HCT116 (cell line): ENCODE measurements around the gene MMRN1.

Experiments used
- ELF1 ChIP-seq: IDR thresholded peaks from 2 replicates; pipeline ENCODE4 v1.6.1; 2012; ENCODE audit warnings: low read depth, borderline replicate concordance
- EZH2 ChIP-seq: fragments of 200-600 bp; sonication (generic); IDR thresholded peaks from 2 replicates; pipeline ENCODE4 v1.6.1; 2017; ENCODE audit warnings: antibody characterized with exemption, mixed run types
- EZH2phosphoT487 ChIP-seq: fragments of 200-600 bp; IDR thresholded peaks from 2 replicates; pipeline ENCODE4 v1.6.1; 2018; ENCODE audit warnings: antibody characterized with exemption, borderline replicate concordance
- JUND ChIP-seq: IDR thresholded peaks from 2 replicates; pipeline ENCODE4 v1.6.1; 2012
- POLR2A ChIP-seq: IDR thresholded peaks from 2 replicates; pipeline ENCODE4 v1.7.0; 2011; ENCODE audit warnings: borderline replicate concordance; ENCODE audit not compliant: insufficient read depth, insufficient read length; ENCODE audit errors: extremely low read depth
- POLR2AphosphoS5 ChIP-seq: IDR thresholded peaks from 2 replicates; pipeline ENCODE4 v1.6.1; 2011; ENCODE audit warnings: mild to moderate bottlenecking, low read depth, low read length, moderate library complexity
- SIN3A ChIP-seq: IDR thresholded peaks from 2 replicates; pipeline ENCODE4 v1.6.1; 2012; ENCODE audit warnings: low read depth
- SP1 ChIP-seq: IDR thresholded peaks from 2 replicates; pipeline ENCODE4 v1.6.1; 2012; ENCODE audit warnings: low read depth
- YY1 ChIP-seq: IDR thresholded peaks from 2 replicates; pipeline ENCODE4 v1.6.1; 2011; ENCODE audit warnings: low read length, low read depth, moderate library complexity, mild to moderate bottlenecking; ENCODE audit not compliant: insufficient replicate concordance; ENCODE audit errors: extremely low read depth
- ZNF274 ChIP-seq: fragments of 200-500 bp; sonication (Bioruptor generic); IDR thresholded peaks from 2 replicates; pipeline ENCODE4 v1.6.1; 2014; ENCODE audit warnings: mild to moderate bottlenecking, low read depth, low read length, inconsistent platforms
- TF ChIP-seq, protein P1 (sequence below), 3 experiments: fragments of 200-600 bp in 1 of 3; sonication (generic) in 1 of 3; IDR thresholded peaks in 2 of 3; conservative IDR thresholded peaks in 1 of 3; 2 replicates each; pipeline ENCODE4 v1.5.1; 2012 to 2017; ENCODE audit warnings: low read depth in 2 of 3, low read length in 2 of 3, antibody characterized with exemption in 1 of 3, borderline replicate concordance in 1 of 3, control low read depth in 1 of 3, mild to moderate bottlenecking in 1 of 3, mixed read lengths in 1 of 3, mixed run types in 1 of 3, moderate library complexity in 1 of 3; ENCODE audit not compliant: insufficient read depth in 1 of 3
- TF ChIP-seq, protein P2 (sequence below): IDR thresholded peaks from 2 replicates; pipeline ENCODE4 v1.6.1; 2011; ENCODE audit warnings: mild to moderate bottlenecking, low read length, moderate library complexity; ENCODE audit not compliant: insufficient replicate concordance; ENCODE audit errors: extremely low read depth
- TF ChIP-seq, protein P3 (sequence below): IDR thresholded peaks from 2 replicates; pipeline ENCODE4 v1.6.1; 2012; ENCODE audit warnings: low read depth

DNA sequence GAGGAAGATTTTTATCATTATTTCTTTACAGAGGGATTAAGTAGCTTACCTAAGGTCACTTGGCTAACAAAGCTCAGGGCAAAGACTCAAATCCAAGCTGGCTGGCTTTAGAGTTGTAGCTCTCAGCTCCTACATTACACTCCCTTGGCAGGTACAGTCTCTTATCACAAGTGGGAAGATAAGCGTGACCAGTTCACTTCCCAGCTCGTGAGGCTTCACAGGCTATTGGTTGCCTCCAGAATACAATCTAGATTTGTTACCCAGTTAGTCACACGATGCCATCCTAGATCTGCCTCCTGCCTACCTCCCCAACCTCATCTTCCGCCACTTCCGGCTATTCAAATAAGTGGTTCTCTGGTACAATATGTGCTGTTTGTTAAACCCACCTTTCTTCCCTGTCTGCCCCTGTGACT is 3.7 kb downstream of the MMRN1 start:
- no peak for TF ChIP-seq POLR2A
- TF ChIP-seq SP1, result no peak
- TF ChIP-seq, protein P1, sequence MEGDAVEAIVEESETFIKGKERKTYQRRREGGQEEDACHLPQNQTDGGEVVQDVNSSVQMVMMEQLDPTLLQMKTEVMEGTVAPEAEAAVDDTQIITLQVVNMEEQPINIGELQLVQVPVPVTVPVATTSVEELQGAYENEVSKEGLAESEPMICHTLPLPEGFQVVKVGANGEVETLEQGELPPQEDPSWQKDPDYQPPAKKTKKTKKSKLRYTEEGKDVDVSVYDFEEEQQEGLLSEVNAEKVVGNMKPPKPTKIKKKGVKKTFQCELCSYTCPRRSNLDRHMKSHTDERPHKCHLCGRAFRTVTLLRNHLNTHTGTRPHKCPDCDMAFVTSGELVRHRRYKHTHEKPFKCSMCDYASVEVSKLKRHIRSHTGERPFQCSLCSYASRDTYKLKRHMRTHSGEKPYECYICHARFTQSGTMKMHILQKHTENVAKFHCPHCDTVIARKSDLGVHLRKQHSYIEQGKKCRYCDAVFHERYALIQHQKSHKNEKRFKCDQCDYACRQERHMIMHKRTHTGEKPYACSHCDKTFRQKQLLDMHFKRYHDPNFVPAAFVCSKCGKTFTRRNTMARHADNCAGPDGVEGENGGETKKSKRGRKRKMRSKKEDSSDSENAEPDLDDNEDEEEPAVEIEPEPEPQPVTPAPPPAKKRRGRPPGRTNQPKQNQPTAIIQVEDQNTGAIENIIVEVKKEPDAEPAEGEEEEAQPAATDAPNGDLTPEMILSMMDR (IDR thresholded peaks at IDR 0.05 in 2 of 3, conservative IDR thresholded peaks at IDR 0.05 in 1 of 3; ENCODE audit: borderline replicate concordance in 1 of 3, insufficient read depth in 1 of 3, low read depth in 2 of 3, low read length in 2 of 3), result no peak
- no peak for TF ChIP-seq EZH2
- no peak for TF ChIP-seq ZNF274
- TF ChIP-seq, protein P2, sequence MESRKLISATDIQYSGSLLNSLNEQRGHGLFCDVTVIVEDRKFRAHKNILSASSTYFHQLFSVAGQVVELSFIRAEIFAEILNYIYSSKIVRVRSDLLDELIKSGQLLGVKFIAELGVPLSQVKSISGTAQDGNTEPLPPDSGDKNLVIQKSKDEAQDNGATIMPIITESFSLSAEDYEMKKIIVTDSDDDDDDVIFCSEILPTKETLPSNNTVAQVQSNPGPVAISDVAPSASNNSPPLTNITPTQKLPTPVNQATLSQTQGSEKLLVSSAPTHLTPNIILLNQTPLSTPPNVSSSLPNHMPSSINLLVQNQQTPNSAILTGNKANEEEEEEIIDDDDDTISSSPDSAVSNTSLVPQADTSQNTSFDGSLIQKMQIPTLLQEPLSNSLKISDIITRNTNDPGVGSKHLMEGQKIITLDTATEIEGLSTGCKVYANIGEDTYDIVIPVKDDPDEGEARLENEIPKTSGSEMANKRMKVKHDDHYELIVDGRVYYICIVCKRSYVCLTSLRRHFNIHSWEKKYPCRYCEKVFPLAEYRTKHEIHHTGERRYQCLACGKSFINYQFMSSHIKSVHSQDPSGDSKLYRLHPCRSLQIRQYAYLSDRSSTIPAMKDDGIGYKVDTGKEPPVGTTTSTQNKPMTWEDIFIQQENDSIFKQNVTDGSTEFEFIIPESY, result no peak
- TF ChIP-seq YY1, result no peak
- TF ChIP-seq, protein P3, sequence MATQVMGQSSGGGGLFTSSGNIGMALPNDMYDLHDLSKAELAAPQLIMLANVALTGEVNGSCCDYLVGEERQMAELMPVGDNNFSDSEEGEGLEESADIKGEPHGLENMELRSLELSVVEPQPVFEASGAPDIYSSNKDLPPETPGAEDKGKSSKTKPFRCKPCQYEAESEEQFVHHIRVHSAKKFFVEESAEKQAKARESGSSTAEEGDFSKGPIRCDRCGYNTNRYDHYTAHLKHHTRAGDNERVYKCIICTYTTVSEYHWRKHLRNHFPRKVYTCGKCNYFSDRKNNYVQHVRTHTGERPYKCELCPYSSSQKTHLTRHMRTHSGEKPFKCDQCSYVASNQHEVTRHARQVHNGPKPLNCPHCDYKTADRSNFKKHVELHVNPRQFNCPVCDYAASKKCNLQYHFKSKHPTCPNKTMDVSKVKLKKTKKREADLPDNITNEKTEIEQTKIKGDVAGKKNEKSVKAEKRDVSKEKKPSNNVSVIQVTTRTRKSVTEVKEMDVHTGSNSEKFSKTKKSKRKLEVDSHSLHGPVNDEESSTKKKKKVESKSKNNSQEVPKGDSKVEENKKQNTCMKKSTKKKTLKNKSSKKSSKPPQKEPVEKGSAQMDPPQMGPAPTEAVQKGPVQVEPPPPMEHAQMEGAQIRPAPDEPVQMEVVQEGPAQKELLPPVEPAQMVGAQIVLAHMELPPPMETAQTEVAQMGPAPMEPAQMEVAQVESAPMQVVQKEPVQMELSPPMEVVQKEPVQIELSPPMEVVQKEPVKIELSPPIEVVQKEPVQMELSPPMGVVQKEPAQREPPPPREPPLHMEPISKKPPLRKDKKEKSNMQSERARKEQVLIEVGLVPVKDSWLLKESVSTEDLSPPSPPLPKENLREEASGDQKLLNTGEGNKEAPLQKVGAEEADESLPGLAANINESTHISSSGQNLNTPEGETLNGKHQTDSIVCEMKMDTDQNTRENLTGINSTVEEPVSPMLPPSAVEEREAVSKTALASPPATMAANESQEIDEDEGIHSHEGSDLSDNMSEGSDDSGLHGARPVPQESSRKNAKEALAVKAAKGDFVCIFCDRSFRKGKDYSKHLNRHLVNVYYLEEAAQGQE, result no peak
- no peak for TF ChIP-seq EZH2phosphoT487
- TF ChIP-seq SIN3A, result no peak
- TF ChIP-seq JUND, result no peak
- no peak for TF ChIP-seq ELF1
- no peak for TF ChIP-seq POLR2AphosphoS5
